HEK293 (cell line): ENCODE measurements around the gene GLRX.

Source experiments
- CTCF ChIA-PET: fragments of 350-600 bp; formaldehyde crosslinking; extraction: SDS; loops from one replicate; lab custom pipeline; 2021; ENCODE audit warnings: antibody characterized with exemption; lab: Yijun Ruan, JAX
- POLR2A ChIA-PET: fragments of 300-600 bp; formaldehyde crosslinking; extraction: SDS; loops from one replicate; lab custom pipeline; 2020; ENCODE audit warnings: antibody characterized with exemption, inconsistent platforms; lab: Yijun Ruan, JAX
- H3K27ac ChIP-seq: fragments of 200-500 bp; sonication (Bioruptor generic); 2 replicates; pipeline ENCODE4 v1.5.1; 2014; ENCODE audit warnings: low read depth, low read length, control low read depth, inconsistent platforms; ENCODE audit errors: extremely low read depth
- H3K36me3 ChIP-seq, 2 experiments: fragments of 200-500 bp in 1 of 2; sonication (Bioruptor generic) in 1 of 2; 1 replicate in 1 of 2; 2 replicates in 1 of 2; pipeline ENCODE4 v1.5.1; 2014 to 2017; ENCODE audit warnings: inconsistent platforms in 2 of 2, low read length in 2 of 2; ENCODE audit not compliant: control insufficient read depth in 2 of 2, insufficient read depth in 1 of 2
- H3K4me1 ChIP-seq: fragments of 200-500 bp; sonication (Bioruptor generic); 2 replicates; pipeline ENCODE4 v1.5.1; 2014; ENCODE audit warnings: mild to moderate bottlenecking, low read length, inconsistent platforms; ENCODE audit not compliant: control insufficient read depth, insufficient read depth
- H3K4me3 ChIP-seq: 2 replicates; pipeline ENCODE4 v1.5.1; 2011; ENCODE audit warnings: low read depth, mild to moderate bottlenecking, control low read depth, low read length, moderate library complexity
- H3K9me3 ChIP-seq: fragments of 200-500 bp; sonication (Bioruptor generic); 2 replicates; pipeline ENCODE4 v1.5.1; 2014; ENCODE audit warnings: low read depth, low read length, inconsistent platforms; ENCODE audit not compliant: control insufficient read depth, insufficient read depth
- BCL11B ChIP-seq: fragments of 450-650 bp; formaldehyde crosslinking; IDR thresholded peaks from 2 replicates; pipeline ENCODE4 v1.5.1; 2016; ENCODE audit warnings: low read depth, missing biosample characterization, missing genetic modification characterization
- GLIS1 ChIP-seq: fragments of 450-650 bp; formaldehyde crosslinking; IDR thresholded peaks from 2 replicates; pipeline ENCODE4 v1.5.1; 2016; ENCODE audit warnings: missing biosample characterization, missing genetic modification characterization
- KLF1 ChIP-seq: fragments of 450-650 bp; formaldehyde crosslinking; IDR thresholded peaks from 2 replicates; pipeline ENCODE4 v1.5.1; 2016; ENCODE audit warnings: missing biosample characterization, missing genetic modification characterization
- KLF7 ChIP-seq: fragments of 450-650 bp; formaldehyde crosslinking; IDR thresholded peaks from 2 replicates; pipeline ENCODE4 v1.5.1; 2016; ENCODE audit warnings: missing biosample characterization, missing genetic modification characterization, borderline replicate concordance
- PRDM1 ChIP-seq: fragments of 450-650 bp; formaldehyde crosslinking; IDR thresholded peaks from 2 replicates; pipeline ENCODE4; 2016; ENCODE audit warnings: missing biosample characterization, missing genetic modification characterization
- SCRT1 ChIP-seq: fragments of 450-650 bp; formaldehyde crosslinking; IDR thresholded peaks from 2 replicates; pipeline ENCODE4 v1.5.1; 2016; ENCODE audit warnings: missing biosample characterization, missing genetic modification characterization, borderline replicate concordance
- SETDB1 ChIP-seq: IDR thresholded peaks from one replicate; pipeline ENCODE4 v1.6.1; 2017; ENCODE audit warnings: mild to moderate bottlenecking, low read length, moderate library complexity, mixed read lengths; ENCODE audit not compliant: insufficient read length
- ZBTB7A ChIP-seq: fragments of 450-650 bp; formaldehyde crosslinking; IDR thresholded peaks from 2 replicates; pipeline ENCODE4 v1.5.1; 2016; ENCODE audit warnings: low read depth, missing biosample characterization, missing genetic modification characterization
- ZNF112 ChIP-seq: fragments of 450-650 bp; formaldehyde crosslinking; IDR thresholded peaks from 2 replicates; pipeline ENCODE4 v1.5.0; 2017; ENCODE audit warnings: missing biosample characterization, missing genetic modification characterization
- ZNF138 ChIP-seq: fragments of 450-650 bp; formaldehyde crosslinking; IDR thresholded peaks from 2 replicates; pipeline ENCODE4 v1.5.1; 2016; ENCODE audit warnings: missing biosample characterization, missing genetic modification characterization, borderline replicate concordance
- ZNF211 ChIP-seq: fragments of 450-650 bp; formaldehyde crosslinking; IDR thresholded peaks from 2 replicates; pipeline ENCODE4 v1.5.1; 2016; ENCODE audit warnings: low read depth, missing biosample characterization, missing genetic modification characterization
- ZNF335 ChIP-seq: fragments of 450-650 bp; formaldehyde crosslinking; conservative IDR thresholded peaks from 2 replicates; pipeline ENCODE4 v1.5.1; 2016; ENCODE audit warnings: missing biosample characterization, missing genetic modification characterization
- ZNF394 ChIP-seq: fragments of 450-650 bp; formaldehyde crosslinking; IDR thresholded peaks from 2 replicates; pipeline ENCODE4 v1.5.1; 2016; ENCODE audit warnings: missing biosample characterization, missing genetic modification characterization, mild to moderate bottlenecking, moderate library complexity, borderline replicate concordance
- ZNF433 ChIP-seq: fragments of 450-650 bp; formaldehyde crosslinking; IDR thresholded peaks from 2 replicates; pipeline ENCODE4 v1.5.1; 2016; ENCODE audit warnings: missing biosample characterization, missing genetic modification characterization, low read depth
- ZNF529 ChIP-seq: fragments of 450-650 bp; formaldehyde crosslinking; IDR thresholded peaks from 2 replicates; pipeline ENCODE4 v1.5.1; 2017; ENCODE audit warnings: missing genetic modification characterization, missing biosample characterization; ENCODE audit not compliant: insufficient replicate concordance
- ZNF626 ChIP-seq: fragments of 450-650 bp; sonication (Bioruptor Pico); formaldehyde crosslinking; IDR thresholded peaks from 2 replicates; pipeline ENCODE4 v1.5.1; 2018; ENCODE audit warnings: missing biosample characterization, missing genetic modification characterization, inconsistent platforms
- ZNF664 ChIP-seq: fragments of 450-650 bp; formaldehyde crosslinking; IDR thresholded peaks from 2 replicates; pipeline ENCODE4 v1.5.1; 2016; ENCODE audit warnings: missing biosample characterization, missing genetic modification characterization
- ZNF747 ChIP-seq: fragments of 450-650 bp; formaldehyde crosslinking; IDR thresholded peaks from 2 replicates; pipeline ENCODE4 v1.5.1; 2016; ENCODE audit warnings: missing biosample characterization, missing genetic modification characterization
- TF ChIP-seq, protein P1 (sequence below): fragments of 450-650 bp; formaldehyde crosslinking; optimal IDR thresholded peaks from 2 replicates; pipeline ENCODE3; 2016; ENCODE audit warnings: missing biosample characterization, mild to moderate bottlenecking, missing genetic modification characterization
- TF ChIP-seq, protein P2 (sequence below): fragments of 450-650 bp; formaldehyde crosslinking; IDR thresholded peaks from 2 replicates; pipeline ENCODE4 v1.5.1; 2016; ENCODE audit warnings: missing biosample characterization, missing genetic modification characterization

Gene GLRX

DNA sequence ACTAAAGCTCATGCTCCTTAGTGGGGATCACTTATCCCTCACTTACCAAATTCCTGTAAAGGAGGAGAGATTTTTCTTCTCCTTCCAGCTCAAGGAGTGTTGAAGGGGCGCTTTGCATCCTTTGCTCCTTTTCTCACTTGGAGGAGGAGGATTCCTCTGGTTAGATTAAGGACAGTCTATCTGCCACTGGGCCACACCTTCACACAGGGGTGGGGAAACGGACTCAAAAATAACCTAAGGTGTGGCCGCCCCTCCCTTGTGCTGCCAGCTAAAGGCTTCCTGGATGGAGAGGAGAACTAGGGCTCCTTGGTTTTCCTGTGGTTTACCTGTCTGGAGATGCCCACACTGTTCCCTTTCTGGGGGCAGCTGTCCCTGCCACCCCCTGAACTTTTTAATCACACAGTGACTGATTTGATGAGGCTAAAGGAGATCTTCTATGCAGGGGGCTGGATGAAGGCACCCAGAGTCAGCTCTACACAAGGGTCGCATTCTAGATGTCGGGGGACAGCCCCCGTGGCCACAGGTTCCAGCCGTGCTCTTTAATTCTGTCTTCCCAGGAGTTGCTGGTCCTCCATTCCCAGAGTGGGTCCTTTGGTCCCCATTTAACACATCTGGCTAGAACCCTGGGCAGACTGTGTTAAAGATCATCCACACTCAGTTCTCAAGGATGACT, 14.4 kb downstream of the GLRX start:
- Histone ChIP-seq H3K27ac (no peak overlapping the region), H3K4me1 (peaks cover 6% of the 10 kb centered on the region; the same call in 1 of the 2 replicates), H3K36me3 (no peaks in the 10 kb centered on the region), H3K9me3 (no peaks in the 10 kb centered on the region), H3K4me3 (no peak overlapping the region)
- CTCF ChIA-PET: interaction anchor here (1.1 kb wide), 1 partner anchor 16 kb away, joined by 3 read pairs; no protein-coding TSS in a partner anchor
- no peak for TF ChIP-seq SCRT1 (tag by site-specific recombination)
- TF ChIP-seq KLF1 (tag by site-specific recombination): peak; percentile 77
- POLR2A ChIA-PET: no interaction called here

DNA sequence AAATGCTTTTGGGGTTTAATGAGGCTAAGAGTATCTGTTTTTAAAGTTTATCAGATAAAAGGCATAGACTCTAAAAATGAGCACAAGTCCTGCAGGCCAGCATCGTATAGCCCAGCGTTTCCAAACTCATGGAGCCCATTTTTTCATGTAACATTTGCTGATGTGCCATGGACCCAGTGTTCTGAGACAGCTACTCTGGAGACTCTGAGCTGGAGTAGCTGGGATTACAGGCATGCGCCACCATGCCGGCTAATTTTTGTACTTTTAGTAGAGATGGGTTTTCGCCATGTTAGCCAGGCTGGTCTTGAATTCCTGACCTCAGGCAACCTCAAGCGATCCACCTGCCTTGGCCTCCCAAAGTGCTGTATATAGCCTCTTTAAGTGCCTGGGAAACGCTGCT, 15.8 kb downstream of the GLRX start:
- Histone ChIP-seq H3K4me1 (peaks cover 6% of the 10 kb centered on the region; the same call in 1 of the 2 replicates), H3K27ac (no peak overlapping the region), H3K4me3 (no peak overlapping the region)
- no peak for TF ChIP-seq PRDM1 (tag by site-specific recombination)
- TF ChIP-seq ZNF394 (tag by site-specific recombination): peak; percentile 74; the same call in 1 of the 2 replicates
- TF ChIP-seq, all 188 proteins: peak for 1
- H3K36me3 ChIP-seq: no peaks in the 10 kb centered on the region
- H3K9me3 ChIP-seq: no peaks in the 10 kb centered on the region
- ChIA-PET POLR2A (no interaction called here), CTCF (interaction anchor here (1.1 to 2.1 kb wide), 2 partner anchors 17 to 25 kb away, joined by 3 to 7 read pairs; no protein-coding TSS in a partner anchor)

DNA sequence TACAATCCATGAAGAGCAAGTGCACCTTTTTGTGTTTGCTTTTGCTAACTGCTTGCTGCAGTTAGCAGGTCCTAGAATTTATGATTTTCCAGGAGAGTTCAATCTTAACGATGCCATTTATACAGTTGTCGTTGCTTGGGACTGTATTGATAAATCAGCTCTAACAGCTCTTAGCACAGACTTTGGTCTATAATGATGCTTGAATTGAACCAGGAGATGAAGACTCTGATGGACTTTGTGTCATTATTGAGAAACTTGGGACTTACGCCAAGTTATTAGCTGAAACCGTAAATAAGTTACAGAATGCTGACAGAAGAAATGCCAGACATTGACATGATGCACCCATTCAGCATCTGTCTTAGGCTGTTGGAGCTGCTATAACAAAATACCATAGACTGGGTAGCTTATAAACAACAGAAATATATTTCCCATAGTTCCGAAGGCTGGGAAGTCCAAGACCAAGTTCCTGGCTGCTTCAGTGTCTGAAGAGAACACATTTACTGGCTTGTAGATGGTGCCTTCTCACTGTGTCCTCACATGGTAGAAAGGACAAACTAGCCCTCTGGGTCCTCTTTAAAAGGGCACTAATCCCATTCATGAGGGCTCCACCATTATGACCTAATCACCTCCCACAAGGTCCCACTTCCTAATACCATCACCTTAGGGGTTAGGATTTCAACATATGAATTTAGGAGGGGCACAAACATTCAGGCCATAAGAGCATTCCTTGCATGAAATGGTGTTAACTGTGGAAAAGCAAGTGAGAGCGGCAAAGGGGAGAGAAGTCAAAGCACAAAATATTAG, 17.6 kb downstream of the GLRX start:
- TF ChIP-seq BCL11B (tag by site-specific recombination) (no peak), ZNF138 (tag by site-specific recombination) (no peak), GLIS1 (tag by site-specific recombination) (no peak), SETDB1 (no peak), KLF7 (no peak), ZNF664 (tag by site-specific recombination) (no peak), ZNF529 (tag by site-specific recombination) (no peak), ZNF112 (no peak), ZNF433 (tag by site-specific recombination) (no peak), ZBTB7A (tag by site-specific recombination) (no peak), ZNF747 (tag by site-specific recombination) (no peak), ZNF626 (tag by site-specific recombination) (no peak), ZNF211 (tag by site-specific recombination) (no peak), ZNF335 (no peak)
- TF ChIP-seq, protein P1, sequence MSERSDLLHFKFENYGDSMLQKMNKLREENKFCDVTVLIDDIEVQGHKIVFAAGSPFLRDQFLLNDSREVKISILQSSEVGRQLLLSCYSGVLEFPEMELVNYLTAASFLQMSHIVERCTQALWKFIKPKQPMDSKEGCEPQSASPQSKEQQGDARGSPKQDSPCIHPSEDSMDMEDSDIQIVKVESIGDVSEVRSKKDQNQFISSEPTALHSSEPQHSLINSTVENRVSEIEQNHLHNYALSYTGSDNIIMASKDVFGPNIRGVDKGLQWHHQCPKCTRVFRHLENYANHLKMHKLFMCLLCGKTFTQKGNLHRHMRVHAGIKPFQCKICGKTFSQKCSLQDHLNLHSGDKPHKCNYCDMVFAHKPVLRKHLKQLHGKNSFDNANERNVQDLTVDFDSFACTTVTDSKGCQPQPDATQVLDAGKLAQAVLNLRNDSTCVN (tag by site-specific recombination): no peak
- TF ChIP-seq, protein P2, sequence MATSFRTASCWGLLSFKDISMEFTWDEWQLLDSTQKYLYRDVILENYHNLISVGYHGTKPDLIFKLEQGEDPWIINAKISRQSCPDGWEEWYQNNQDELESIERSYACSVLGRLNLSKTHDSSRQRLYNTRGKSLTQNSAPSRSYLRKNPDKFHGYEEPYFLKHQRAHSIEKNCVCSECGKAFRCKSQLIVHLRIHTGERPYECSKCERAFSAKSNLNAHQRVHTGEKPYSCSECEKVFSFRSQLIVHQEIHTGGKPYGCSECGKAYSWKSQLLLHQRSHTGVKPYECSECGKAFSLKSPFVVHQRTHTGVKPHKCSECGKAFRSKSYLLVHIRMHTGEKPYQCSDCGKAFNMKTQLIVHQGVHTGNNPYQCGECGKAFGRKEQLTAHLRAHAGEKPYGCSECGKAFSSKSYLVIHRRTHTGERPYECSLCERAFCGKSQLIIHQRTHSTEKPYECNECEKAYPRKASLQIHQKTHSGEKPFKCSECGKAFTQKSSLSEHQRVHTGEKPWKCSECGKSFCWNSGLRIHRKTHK: no peak
- no peaks in the 10 kb centered on the region for H3K36me3 ChIP-seq
- no peaks in the 10 kb centered on the region for H3K9me3 ChIP-seq
- H3K4me3 ChIP-seq: no peak overlapping the region
- ChIA-PET POLR2A (no interaction called here), CTCF (interaction anchor here (0.6 to 1.1 kb wide), 4 partner anchors 24 to 801 kb away, joined by 3 read pairs; no protein-coding TSS in a partner anchor)
- H3K4me1 ChIP-seq: peaks cover 6% of the 10 kb centered on the region; the same call in 1 of the 2 replicates
- no peak overlapping the region for H3K27ac ChIP-seq
